Smooth muscle cell of the brain vasculature (primary cell): ENCODE measurements around the gene MAGI1.

Source experiments
- DNase-seq: peaks from one replicate; pipeline ENCODE4 v3.0.0-alpha.2; 2012; ENCODE audit warnings: low read depth, low spot score

The MAGI1 gene

DNA sequence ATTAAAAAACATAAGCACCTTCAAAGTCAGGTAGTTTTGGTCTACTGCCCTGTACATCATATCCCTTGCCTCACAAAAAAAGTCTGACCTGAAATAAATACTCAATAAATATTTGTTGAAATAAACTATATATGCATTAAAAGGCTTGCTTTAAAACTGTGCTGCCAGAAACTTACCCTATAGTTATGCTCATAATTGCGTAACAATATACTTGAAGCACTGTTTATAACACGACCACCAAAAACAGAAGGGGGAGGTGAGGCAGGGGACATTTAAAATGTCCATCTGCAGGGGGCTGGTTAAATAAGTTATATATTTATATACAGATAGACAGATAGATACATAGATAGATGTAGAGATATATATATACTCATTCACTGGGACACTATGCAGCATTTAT lies 549.5 kb downstream of the MAGI1 start:
- no peak for DNase-seq

DNA sequence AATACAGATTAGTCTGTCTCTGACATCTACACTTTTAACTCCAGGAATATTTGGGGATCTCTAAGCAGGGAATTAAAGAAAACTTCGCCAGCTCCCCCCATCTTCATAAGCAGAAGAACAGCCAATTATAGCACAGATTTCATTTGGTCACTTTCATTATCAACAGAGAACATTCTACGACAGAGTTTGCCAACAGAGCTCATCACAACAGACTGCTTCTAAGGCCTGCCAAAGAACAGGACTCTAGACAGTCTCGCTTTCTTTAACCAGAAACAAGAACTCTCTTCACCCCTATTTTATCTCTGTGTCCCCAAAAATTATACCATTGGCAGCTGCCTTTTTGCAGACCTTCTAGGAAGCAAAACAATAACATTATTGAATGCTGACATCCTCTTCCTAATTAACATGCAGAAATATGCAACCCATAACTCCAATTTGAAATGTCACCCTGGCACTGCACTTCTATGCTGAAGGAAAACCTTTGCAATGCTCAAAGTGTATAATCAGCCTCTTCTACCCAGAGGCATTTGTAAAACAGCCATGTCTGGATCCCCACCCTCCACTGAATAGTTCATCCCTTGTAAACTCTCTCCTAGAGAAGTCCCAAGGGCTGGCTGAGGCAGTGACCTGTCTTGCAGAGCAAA lies 552.8 kb downstream of the MAGI1 start:
- DNase-seq = no peak

DNA sequence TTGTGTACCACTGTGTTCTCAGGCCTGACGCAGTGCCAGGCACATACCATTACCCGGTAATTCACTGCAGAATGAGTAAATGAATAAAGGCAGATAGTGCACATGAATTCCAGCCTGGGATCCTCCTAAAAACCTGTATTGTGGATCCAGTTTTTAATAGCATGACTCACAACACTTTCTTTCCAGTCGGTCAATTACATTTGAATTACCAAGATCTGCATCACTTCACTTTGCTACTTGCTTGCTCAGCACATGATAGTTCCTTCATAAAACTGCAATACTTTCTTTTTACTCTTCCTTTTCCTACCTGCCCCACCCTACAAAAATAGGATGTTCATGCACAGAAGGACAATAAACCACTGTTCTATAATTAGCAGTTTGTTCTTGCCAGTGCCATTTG lies 553.8 kb downstream of the MAGI1 start:
- no peak for DNase-seq

DNA sequence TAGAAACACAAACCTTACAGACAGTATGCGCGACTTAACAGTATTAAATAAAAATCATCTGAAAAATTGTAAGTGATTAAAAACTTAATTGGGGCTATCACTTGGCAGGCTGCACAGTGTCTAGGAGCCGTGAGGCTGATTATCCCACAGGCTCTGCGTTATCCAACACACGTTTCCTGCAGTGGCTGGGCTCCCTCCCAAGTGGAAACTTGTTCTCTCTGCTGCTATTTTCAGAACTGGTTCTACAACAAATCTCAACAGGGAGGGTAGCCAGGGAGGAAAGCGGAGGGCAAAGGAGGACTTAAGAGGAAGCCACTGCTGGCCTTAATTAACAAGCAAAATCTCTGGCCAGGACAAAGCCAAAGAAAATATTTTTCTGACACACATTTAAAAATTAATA lies 555.2 kb downstream of the MAGI1 start:
- DNase-seq = no peak

DNA sequence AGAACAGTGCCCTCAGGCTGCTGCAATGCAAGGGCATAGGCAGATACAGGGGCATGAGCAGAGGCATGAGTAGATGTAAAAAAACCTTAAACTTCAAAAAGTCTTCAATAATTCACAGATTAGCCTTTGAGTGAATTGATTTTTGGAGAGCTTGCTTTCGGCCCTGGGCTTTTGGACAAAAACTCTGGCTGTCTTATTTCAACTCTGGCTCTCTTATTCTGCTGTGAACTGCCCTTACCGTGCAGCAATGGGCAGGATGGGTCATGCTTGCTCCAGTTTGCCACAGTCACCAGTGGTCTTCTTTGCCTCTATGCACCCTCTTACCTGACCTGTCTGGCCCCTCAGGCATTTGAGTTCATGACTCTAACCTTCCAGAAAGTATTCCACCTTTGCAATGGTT lies 555.7 kb downstream of the MAGI1 start:
- DNase-seq = no peak

DNA sequence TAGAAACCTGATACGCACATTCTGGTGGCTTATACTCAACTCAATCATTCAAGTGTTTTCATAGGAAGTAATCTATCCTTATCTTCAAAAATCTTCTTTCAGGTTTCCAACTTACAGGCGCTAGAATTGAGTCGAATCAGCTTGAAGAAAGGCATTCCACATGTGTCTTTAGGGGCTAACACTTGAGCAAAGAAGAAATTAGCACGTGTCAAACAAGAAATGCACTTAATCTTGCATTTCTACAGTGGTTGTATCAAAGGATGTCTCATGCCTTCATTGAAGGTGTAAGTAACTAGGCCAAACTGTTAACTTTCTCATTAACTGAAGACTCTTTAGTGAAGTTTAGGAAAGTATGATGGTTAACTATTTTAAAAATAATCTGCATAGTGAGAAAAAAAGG lies 557.6 kb downstream of the MAGI1 start:
- DNase-seq = no peak

DNA sequence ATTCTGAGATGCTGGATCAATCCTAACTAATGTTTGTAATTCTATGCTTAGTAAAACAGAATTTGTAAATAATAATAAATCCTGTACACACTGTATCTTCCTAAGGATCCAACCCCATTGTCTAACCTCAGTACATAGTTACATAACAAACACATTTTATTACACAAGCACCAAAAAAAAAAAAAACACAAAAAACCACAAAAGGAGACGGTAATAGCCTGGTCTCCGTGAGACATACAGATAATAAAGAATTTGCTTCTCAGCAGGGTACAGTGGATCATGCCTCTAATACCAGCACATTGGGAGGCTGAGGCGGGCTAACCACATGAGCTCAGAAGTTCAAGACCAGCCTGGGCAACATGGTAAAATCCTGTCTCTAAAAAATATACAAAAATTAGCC lies 558.7 kb downstream of the MAGI1 start:
- no peak for DNase-seq

DNA sequence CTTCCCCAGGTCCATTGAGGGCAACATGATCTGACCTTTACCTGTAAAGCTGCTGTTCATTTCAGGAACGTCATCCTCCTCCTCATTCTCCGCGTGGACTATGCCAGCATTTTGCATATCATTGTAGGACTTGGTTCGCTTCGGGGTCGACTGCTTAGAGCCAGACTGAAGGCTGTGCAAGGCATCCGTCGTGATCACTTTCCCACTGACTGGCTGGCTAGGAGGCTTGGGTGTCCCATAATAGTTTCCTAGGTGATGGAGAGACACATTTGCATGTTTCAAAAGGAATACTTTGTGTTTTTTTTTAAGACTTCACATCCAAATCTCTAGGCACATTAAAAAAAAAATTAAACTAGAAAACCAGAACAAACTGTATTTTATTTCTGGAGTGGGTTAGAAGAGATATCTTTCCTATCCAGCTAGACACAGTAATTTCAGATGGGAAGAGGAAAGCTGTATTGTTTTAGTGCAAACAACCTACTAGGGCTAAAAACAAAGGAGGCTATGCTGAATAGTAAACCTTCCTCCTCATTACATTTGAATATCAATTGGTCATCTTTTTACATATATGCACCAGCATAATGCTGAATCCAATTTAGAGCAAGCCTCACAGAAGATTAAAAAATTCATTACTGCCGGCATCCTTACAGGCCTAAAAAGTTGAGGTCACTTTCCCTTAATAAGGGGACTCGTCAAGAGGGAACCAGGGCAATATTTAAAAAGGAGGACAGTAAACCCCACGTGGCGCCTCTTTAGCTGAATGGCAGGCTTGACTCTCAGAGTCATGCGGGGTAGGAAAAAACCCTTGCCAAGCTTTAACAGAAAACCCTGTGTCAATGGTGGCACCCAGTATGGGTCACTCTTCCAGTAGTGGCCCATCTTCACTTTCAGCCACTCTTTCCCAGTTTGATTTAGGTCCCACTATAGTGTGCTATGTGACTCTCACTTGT lies 559.9 kb downstream of the MAGI1 start:
- no peak for DNase-seq

DNA sequence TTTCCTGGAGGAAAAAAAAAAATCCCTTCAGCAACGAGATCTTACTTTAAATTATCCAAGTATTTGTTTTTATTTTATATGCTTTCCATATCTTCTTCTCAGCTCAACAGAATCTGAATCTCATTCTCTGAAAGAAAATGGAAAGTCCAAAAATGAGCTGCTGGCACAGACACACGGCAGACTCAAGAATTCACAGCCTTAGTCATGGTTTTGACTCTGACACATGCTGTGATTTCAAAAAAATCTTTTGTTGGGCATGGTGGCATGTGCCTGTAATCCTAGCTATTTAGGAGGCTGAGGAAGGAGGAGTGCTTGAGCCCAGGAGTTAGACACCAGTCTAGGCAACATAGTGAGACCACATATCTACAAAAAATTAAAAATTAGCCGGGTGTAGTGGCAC lies 565.0 kb downstream of the MAGI1 start:
- no peak for DNase-seq

DNA sequence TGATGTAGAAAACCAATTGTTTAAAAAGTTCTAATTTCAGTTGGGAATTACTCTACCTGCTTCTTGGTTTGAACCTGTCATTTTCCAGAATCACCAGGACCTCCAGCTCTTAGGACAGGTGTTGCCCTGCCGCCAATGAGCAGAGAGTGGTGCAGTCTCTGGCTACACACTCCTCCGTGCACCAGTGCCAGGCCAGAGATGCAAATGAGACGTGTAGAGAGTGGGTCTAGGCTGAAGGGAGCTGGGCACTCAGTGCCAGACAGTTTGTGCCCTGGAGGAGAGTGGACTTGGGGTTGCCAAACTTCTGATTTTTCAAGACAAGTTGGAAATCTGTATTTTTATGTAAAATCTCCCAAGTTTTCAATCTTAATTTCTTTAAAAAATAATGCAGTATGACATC lies 566.2 kb downstream of the MAGI1 start:
- DNase-seq = no peak

DNA sequence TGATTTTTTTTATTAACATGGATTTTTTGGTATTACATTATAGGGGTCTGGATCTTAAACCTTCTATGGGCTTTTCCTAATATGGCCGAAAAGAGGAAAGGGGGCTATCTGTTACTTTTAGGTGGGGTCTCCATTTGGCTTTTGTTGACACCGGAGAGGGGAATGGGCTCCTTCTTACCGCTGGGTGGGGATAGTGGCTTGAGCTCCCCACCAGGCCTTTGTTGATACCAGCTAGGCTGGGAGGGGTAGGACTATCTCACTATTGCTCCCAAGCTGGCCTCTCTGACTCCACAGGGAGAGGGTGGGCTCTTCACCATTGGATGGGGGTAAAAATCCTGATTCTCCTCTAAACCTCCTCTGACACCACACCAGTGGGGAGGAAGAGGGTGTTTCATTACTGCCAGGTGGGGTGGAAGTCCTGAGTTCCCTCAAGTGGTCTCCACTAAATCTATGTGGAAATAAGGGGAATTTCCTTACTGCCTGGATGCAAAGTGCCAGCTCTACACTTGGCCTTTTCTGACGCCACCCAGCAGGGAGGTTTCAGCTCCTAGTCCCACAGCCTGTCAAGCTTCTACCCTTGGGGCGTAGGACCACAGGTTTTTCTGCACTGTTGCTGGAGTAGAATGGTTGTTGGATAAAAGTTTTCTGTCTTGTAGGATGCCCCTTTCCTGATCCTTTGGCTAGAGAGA lies 572.3 kb downstream of the MAGI1 start:
- DNase-seq = no peak

DNA sequence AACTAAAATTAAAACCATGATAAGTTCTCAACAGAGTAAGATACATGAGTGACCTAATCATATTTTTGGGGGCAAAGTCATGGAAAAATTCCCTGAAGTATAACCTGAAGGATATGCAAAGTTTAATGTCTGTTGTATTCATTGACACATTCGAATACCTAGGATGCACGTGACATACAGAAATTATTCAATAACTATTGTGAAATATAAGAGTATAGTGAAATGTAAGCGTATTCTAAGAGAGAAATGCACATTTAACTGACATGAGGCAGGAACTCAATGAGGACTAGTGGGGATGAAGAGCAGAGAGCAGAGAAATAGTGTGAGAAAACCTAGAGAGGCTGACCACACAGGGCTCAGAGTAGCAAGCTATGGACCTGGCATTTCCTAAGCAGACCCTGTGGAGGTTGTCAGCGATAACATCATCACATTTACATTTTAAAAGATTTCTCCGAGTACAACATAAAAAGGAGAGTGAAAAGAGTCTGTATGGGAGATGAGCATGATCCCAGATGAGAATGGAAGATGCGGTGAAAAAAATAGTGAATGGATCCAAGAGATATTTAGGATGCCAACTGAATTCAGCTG lies 588.8 kb downstream of the MAGI1 start:
- no peak for DNase-seq

DNA sequence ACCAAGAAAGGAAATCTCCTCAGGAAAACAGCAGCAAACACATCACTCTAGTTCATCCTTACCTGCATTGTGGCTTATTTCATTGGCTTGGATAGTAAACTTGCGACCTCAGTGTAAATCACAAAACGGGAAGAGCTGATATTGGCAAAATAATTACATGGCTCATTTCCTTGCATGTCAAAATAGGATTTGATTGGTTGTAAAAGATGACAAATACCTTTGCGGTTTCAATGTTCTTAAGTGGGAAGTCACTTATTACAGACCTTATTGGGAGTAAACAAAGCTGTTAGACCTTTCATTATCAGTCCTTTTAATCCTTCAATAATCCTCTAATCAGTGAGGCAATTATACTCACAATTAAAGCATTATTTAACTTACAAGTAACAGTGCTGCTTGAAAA lies 590.6 kb downstream of the MAGI1 start:
- no peak for DNase-seq

DNA sequence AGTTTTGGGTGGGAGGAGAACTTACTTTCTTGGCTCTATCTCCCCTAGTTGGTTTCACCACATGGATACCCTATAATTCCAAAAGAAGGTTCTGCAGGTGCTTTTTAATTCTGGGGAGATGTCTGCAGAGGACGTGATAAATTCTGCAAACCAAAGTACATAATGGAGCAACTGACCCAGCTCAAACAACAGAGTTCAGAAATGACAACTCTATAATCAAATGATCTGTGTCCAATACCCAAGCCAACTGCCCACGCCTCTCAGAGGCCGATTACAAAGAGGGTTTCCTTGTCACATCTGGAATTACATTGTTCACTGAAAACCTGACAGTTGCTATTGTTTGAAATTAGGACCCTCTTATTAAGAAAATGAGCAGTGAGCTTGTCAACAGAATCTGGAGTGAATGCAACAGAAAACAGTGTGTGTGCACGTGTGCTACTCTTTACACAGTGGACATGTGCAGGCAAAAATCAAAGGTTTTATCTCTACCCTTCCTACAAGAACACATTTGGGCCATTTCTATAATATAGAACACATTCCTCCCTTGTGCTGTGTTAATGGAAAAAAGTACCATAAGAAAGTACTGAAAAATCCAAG lies 593.0 kb downstream of the MAGI1 start:
- DNase-seq = no peak

DNA sequence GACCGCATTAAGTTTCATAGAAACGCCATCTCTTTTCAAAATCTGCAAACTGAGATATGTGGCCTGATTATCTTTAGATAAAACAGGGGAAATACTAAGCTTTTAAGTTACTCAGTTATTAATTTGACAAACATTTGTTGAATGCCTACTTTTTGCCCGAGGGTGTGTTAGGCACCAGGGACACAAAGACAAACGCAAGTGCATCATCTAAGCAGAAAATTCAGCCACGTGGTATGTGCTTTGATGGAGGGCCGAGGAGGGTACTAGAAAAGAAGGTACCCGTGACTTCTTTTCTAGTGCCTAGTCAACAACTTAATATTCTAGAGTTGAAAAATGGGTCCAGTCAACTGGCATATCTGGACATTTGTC lies 594.3 kb downstream of the MAGI1 start:
- DNase-seq = no peak

DNA sequence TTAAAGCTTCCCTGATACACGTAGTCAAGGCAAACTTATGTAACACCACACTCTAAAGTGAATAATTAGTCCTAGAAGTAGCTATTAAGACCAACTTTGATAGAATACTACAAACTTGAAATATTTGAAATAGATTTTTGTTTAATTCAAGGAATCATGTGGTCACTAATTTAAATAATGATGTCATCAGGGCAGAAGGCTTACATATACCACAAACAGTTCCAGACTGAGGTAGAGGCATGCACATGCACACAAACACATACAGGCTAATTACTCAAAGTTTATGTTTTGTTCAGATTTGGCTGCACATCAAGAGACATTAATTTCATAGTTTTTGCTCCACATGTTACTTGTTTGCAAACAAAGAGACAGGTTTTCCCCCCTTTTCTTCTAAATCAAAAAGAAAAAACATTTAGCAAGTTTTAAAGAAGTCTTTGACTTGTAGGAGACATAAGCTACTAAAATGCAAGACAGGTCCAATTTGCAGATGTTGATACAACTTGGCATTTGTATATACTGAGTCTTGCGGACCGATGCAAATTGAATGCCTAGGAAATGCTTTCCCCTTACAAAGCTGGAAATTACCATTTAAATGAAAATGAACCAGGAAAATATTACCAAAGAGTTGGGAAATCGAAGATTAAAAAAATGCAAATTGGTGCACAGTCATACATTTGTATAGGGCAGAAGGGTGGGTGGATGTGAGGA lies 594.8 kb downstream of the MAGI1 start:
- no peak for DNase-seq

DNA sequence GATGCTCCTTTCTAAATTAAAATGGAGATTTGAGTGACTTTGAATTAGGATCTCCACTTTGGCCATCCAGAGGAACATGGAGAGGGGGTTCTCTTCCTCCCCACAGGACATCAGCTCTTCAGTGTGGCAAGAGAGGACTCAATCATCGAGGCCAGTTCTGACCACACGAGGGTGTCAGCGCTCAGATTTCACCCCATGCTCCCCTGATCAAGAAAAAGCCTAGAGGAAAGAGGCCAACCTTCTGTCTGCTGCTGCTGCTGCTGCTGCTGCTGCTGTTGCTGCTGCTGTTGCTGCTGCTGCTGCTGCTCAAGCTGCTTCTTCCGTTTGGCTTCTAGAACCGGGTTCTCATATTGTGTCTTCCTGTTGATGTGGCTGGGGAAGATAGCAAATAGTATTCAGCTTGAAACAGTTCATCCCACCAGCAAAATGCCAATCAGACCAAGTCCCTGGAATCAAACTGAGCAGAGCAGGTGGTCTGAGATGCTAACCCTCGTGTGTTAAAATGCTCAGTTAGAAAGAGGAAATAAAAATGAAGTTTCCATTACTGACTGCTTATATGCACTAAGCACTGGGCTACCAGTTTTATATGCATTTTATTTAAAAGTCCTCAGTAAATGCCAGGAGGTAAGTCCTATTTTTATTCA lies 599.0 kb downstream of the MAGI1 start:
- peak; percentile 29 for DNase-seq

DNA sequence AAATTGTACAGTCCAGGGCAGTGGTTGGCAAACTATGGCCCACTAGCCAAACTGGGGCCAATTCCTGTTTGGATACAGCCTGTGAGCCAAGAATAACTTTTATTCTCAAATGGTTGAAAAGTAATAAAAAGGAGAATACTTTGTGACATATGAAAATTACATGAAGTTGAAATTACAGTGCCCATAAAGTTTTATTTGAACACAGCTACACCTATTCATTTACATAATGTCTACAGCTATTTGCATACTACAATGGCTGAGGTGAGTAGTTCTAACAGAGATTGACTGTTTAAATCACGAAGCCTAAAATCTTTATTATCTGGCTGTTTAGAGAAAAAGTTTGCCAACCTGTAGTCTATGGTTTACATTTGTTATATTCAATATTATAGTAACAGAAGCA lies 600.1 kb downstream of the MAGI1 start:
- DNase-seq = no peak

DNA sequence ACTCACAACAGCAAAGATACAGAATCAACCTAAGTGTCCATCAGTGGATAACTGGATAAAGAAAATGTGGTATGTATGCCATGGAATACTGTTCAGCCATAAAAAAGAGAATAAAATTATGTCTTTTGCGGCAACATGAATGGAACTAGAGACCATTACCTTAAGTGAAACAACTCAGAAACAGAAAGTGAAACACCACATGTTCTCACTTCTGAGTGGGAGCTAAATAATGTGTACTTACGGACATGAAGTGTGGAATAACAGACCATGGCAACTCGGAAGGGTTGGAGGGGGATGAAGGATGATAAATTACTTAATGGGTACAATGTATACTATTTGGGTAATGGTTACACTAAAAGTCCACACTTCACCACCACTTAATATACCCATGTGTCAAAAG lies 600.6 kb downstream of the MAGI1 start:
- DNase-seq = no peak

DNA sequence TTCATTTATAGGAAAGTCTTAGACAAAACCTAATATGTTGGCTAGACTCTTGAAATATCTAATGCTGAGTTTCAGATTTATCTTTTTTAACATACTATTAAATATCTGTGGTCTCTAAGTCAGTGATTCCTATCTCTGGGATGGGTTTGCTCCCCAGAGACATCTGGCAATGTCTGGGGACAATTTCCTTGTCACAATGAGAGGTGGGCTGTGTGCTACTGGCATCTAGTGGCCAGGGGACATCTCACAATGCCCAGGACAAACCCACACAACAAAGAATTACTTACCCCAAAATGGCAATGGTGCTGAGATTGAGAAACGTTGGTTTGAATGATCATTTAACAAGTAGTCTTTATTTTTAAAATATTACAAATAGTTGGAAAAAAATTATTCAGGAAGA lies 602.1 kb downstream of the MAGI1 start:
- no peak for DNase-seq

DNA sequence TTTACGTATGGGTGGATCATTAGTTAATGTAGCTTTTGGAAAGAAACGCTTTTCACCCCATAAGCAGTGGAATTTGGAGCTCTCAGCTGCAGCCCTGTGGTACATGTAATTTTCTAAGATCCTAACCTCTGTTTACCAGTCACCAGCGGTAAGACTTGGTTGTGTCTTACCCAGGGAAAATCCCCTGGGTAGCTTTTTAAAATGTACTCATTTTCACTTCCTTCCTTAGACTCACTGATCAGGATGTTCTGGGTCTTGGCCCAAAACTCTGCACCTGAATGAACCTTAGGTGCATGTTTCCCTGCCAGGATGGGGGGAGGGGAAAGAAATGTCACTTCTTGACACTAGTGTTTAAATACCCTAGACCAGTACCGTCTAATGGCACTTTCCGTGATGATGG lies 605.2 kb downstream of the MAGI1 start:
- no peak for DNase-seq
